PC-9 (cell line): Measurements from ENCODE around the gene SF1. TPM values are rescaled to one million over a fixed set of nuclear protein-coding genes. Genes with fewer than 3 reads are reported as not detected.
A peak's percentile ranks its signal among the peaks of the same experiment; 100 is the strongest.

Source experiments
- BruUV-seq: library from RNA; stranded (reverse); fragments of 400-500 nt; replicated peaks from 2 replicates; lab custom pipeline; 2021; lab: Mats Ljungman, UMichigan
- CTCF ChIA-PET: fragments of 300-600 bp; sonication (Branson Sonifier 250); formaldehyde crosslinking; loops from one replicate; lab custom pipeline; 2022; ENCODE audit warnings: antibody characterized with exemption; lab: Charles Lee
- POLR2A ChIA-PET: fragments of 300-600 bp; sonication (Branson Sonifier 250); formaldehyde crosslinking; loops from one replicate; lab custom pipeline; 2022; ENCODE audit warnings: antibody characterized with exemption; ENCODE audit not compliant: unreplicated experiment; lab: Charles Lee
- DNase-seq, 2 experiments: peaks; one replicate each; pipeline versions ENCODE4 v3.0.0 to v3.0.0-alpha.2; 2015 to 2022; ENCODE audit warnings: mixed read lengths in 1 of 2
- H2AFZ ChIP-seq: fragments of 200-600 bp; sonication (generic); 2 replicates; pipeline ENCODE4 v1.8.1; 2017; ENCODE audit warnings: antibody characterized with exemption
- H3F3A ChIP-seq: fragments of 200-600 bp; sonication (generic); 2 replicates; pipeline ENCODE4 v1.8.1; 2017; ENCODE audit warnings: antibody characterized with exemption, mild to moderate bottlenecking, low read depth; ENCODE audit not compliant: insufficient read depth
- H3K27ac ChIP-seq: fragments of 200-600 bp; sonication (generic); 2 replicates; pipeline ENCODE4 v1.6.1; 2016; ENCODE audit warnings: mixed run types
- H3K27me3 ChIP-seq: fragments of 200-600 bp; sonication (generic); 2 replicates; pipeline ENCODE4 v1.6.1; 2016; ENCODE audit warnings: low read depth, mixed run types; ENCODE audit not compliant: insufficient read depth
- H3K36me3 ChIP-seq: fragments of 200-600 bp; sonication (generic); 2 replicates; pipeline ENCODE4 v1.6.1; 2016; ENCODE audit warnings: low read depth, mixed run types
- H3K4me1 ChIP-seq: fragments of 200-600 bp; sonication (generic); replicated peaks from 2 replicates; pipeline ENCODE4 v1.6.1; 2016; ENCODE audit warnings: mixed run types; ENCODE audit not compliant: insufficient read depth
- H3K4me2 ChIP-seq: fragments of 200-600 bp; sonication (generic); 2 replicates; pipeline ENCODE4 v1.6.1; 2017; ENCODE audit warnings: mixed run types
- H3K4me3 ChIP-seq: fragments of 200-600 bp; sonication (generic); 2 replicates; pipeline ENCODE4 v1.6.1; 2016; ENCODE audit warnings: mixed run types
- H3K79me2 ChIP-seq: fragments of 200-600 bp; sonication (generic); 2 replicates; pipeline ENCODE4 v1.6.1; 2017; ENCODE audit warnings: low read depth, mixed run types
- H3K9me2 ChIP-seq: fragments of 200-600 bp; sonication (generic); 2 replicates; pipeline ENCODE4 v1.8.1; 2017; ENCODE audit warnings: mild to moderate bottlenecking; ENCODE audit not compliant: insufficient read depth
- H3K9me3 ChIP-seq: fragments of 200-600 bp; sonication (generic); 2 replicates; pipeline ENCODE4 v1.8.1; 2016; ENCODE audit warnings: low read depth; ENCODE audit not compliant: insufficient read depth
- H4K20me1 ChIP-seq: fragments of 200-600 bp; sonication (generic); 2 replicates; pipeline ENCODE4 v1.8.1; 2017; ENCODE audit not compliant: insufficient read depth
- EZH2 ChIP-seq: fragments of 200-600 bp; sonication (generic); IDR thresholded peaks from 2 replicates; pipeline ENCODE4 v1.8.0; 2017; ENCODE audit warnings: antibody characterized with exemption, low read depth
- intact Hi-C: fragments of 100-400 bp; cut with micrococcal nuclease; formaldehyde crosslinking; loops from one replicate; pipeline ENCODE4 v1.10.0; 2022; ENCODE audit not compliant: unreplicated experiment
- total RNA-seq: library from RNA; stranded (reverse); gene quantifications from 2 replicates; pipeline ENCODE4 v1.2.3, GENCODE V29; 2021
- TF ChIP-seq, protein P1 (sequence below): fragments of 200-600 bp; sonication (generic); conservative IDR thresholded peaks from 2 replicates; pipeline ENCODE4 v1.6.1; 2017; ENCODE audit warnings: mixed run types, antibody characterized with exemption, mild to moderate bottlenecking, moderate library complexity

The SF1 gene
- total RNA-seq, 1 experiment from 2014 or later: 336 TPM

- H3K9me2 ChIP-seq: no peaks in the 10 kb centered on the region
Measured at GRCh38 chr11:64744544-64745188, 33.7 kb downstream of the SF1 start.

DNA sequence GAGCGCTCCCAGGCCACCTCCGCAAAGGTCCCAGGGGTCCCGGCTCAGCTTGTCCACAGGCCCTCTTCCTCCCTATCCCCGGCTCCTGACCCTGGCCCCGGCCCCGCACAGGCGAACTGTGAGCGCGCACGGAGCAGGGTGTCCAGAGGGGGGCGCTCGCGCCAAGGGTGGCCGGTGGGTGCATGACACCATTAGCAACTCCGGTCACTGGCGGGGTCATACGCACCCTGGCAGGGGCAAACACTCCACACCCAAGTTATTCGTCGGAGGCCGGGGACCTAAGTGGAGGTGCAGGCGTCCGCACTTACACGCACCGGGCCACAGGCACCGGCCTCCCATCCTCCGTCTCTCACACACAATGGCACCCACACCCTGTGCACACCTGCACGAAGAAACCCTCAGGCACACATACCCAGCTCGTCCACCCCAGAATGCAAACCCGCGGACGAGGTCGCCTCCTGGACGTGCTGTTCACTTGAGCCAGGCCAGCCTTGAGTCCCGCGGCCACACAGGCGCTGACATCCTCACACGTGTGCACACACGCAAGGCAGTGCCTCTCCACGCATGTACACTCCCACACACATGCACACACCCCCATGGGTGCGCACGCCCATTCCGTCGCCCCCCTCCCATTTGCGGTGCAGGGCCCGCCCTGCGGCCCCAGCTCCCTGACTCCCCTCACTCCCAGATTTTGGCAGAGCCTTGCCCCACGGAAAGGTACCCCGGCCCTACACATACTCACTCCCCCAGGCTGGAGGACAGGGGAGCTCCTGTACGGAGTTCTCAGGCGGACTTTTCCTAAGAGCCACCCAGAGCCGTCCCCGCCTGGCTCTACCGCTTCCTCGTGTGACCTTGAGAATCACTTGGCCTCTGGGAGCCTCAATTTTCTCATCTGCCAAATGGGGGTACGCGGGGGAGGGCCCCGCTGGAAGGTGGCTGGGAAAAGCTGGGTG lies 34.5 kb downstream of the SF1 start, which contains the start of gene RASGRP2:
Gene RASGRP2 (minus strand): TSS at position 552 of the 953 bp plus-strand sequence. CDS start 1,276 bp downstream, outside the sequence.
- intact Hi-C loops: loop anchor here (5.0 kb wide), 1 partner anchor 92 kb away; no protein-coding TSS in a partner anchor
- H3K4me2 ChIP-seq: peak within 1 kb of the TSS; percentile 89
- peaks cover 12% of the 10 kb centered on the region; the same call in 1 of the 2 replicates for H3F3A ChIP-seq
- peak within 1 kb of the TSS; percentile 64 for H3K4me3 ChIP-seq
- TF ChIP-seq EZH2: no peak
- TF ChIP-seq, protein P1, sequence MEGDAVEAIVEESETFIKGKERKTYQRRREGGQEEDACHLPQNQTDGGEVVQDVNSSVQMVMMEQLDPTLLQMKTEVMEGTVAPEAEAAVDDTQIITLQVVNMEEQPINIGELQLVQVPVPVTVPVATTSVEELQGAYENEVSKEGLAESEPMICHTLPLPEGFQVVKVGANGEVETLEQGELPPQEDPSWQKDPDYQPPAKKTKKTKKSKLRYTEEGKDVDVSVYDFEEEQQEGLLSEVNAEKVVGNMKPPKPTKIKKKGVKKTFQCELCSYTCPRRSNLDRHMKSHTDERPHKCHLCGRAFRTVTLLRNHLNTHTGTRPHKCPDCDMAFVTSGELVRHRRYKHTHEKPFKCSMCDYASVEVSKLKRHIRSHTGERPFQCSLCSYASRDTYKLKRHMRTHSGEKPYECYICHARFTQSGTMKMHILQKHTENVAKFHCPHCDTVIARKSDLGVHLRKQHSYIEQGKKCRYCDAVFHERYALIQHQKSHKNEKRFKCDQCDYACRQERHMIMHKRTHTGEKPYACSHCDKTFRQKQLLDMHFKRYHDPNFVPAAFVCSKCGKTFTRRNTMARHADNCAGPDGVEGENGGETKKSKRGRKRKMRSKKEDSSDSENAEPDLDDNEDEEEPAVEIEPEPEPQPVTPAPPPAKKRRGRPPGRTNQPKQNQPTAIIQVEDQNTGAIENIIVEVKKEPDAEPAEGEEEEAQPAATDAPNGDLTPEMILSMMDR: peak; percentile 60
- H4K20me1 ChIP-seq: no peaks in the 10 kb centered on the region
- no TSS peak for BruUV-seq
- ChIA-PET POLR2A (interaction anchor here (0.5 kb wide), 1 partner anchor 816 kb away, joined by 3 read pairs; no protein-coding TSS in a partner anchor), CTCF (interaction anchor here (0.6 kb wide), 1 partner anchor 425 kb away, joined by 3 read pairs; no protein-coding TSS in a partner anchor)
- H2AFZ ChIP-seq: peak within 1 kb of the TSS; percentile 92
- no peak within 1 kb of the TSS for H3K27ac ChIP-seq
- H3K9me2 ChIP-seq: no peaks in the 10 kb centered on the region
- DNase-seq: peak in 1 of 2 experiments; percentile 75
- peaks cover 51% of the 10 kb centered on the region for H3K27me3 ChIP-seq
- peaks cover 13% of the 10 kb centered on the region for H3K4me1 ChIP-seq
- no peaks in the 10 kb centered on the region for H3K36me3 ChIP-seq
- no peaks in the 10 kb centered on the region for H3K79me2 ChIP-seq
- H3K9me3 ChIP-seq: no peaks in the 10 kb centered on the region

More at GRCh38 chr11:64744544-64745188, 33.7 kb downstream of the SF1 start:
- POLR2A ChIA-PET: no interaction called here
- Histone ChIP-seq H3F3A (peaks cover 12% of the 10 kb centered on the region; the same call in 1 of the 2 replicates), H3K4me2 (no peak overlapping the region), H3K36me3 (no peaks in the 10 kb centered on the region), H4K20me1 (no peaks in the 10 kb centered on the region), H3K4me3 (no peak overlapping the region), H2AFZ (no peak overlapping the region), H3K27me3 (peaks cover 47% of the 10 kb centered on the region), H3K9me3 (no peaks in the 10 kb centered on the region), H3K27ac (no peak overlapping the region), H3K79me2 (no peaks in the 10 kb centered on the region), H3K4me1 (peaks cover 13% of the 10 kb centered on the region)
- DNase-seq: no peak
- TF ChIP-seq EZH2: no peak
- TF ChIP-seq, protein P1: no peak
- CTCF ChIA-PET: interaction anchor here (0.5 to 0.6 kb wide), 3 partner anchors 64 to 1842 kb away, joined by 4 to 6 read pairs (median 4); no protein-coding TSS in a partner anchor
- BruUV-seq: no TSS peak
- intact Hi-C loops: loop anchor here (5.0 kb wide), 1 partner anchor 92 kb away; no protein-coding TSS in a partner anchor
